ENCODE data around the gene PJVK.
"Not testable (repeated sequence)": the region's sequence is repeated elsewhere in the genome, so short reads cannot be mapped to it uniquely, and the experiment has no call there.

PJVK gene

GRCh38 chr2:178449700-178450523 lies 1.3 kb upstream of the PJVK start:
- peak overlapping the region; percentile 99 for H3K27ac ChIP-seq (ENCODE audit: low read depth, low read length)
- peak overlapping the region; percentile 50 for H3K9ac ChIP-seq (ENCODE audit: low read length)
- peaks cover 3% of the 10 kb centered on the region for H3K36me3 ChIP-seq (ENCODE audit: control insufficient read depth, insufficient read depth, low read length)
- H3K27me3 ChIP-seq (ENCODE audit: control insufficient read depth, insufficient read depth, low read length), result no peaks in the 10 kb centered on the region
- peak overlapping the region; percentile 67 for H3K4me3 ChIP-seq (ENCODE audit: low read length)
- peaks cover 12% of the 10 kb centered on the region for H3K4me1 ChIP-seq (ENCODE audit: control insufficient read depth, insufficient read depth, low read length)

- Histone ChIP-seq H3K9ac (ENCODE audit: low read length) (peak overlapping the region; percentile 94), H3K4me3 (ENCODE audit: low read length) (peak overlapping the region; percentile 67), H3K4me1 (ENCODE audit: control insufficient read depth, insufficient read depth, low read length) (peaks cover 12% of the 10 kb centered on the region), H3K27me3 (ENCODE audit: control insufficient read depth, insufficient read depth, low read length) (no peaks in the 10 kb centered on the region), H3K27ac (ENCODE audit: low read depth, low read length) (peak overlapping the region; percentile 99), H3K36me3 (ENCODE audit: control insufficient read depth, insufficient read depth, low read length) (peaks cover 3% of the 10 kb centered on the region)
Observed at GRCh38 chr2:178450524-178450773, 729 bp upstream of the PJVK start.

GRCh38 chr2:178452334-178452733 lies 1.2 kb downstream of the PJVK start:
- no peak overlapping the region for H3K4me3 ChIP-seq (ENCODE audit: low read length)
- peaks cover 12% of the 10 kb centered on the region for H3K4me1 ChIP-seq (ENCODE audit: control insufficient read depth, insufficient read depth, low read length)
- no peaks in the 10 kb centered on the region for H3K27me3 ChIP-seq (ENCODE audit: control insufficient read depth, insufficient read depth, low read length)
- H3K36me3 ChIP-seq (ENCODE audit: control insufficient read depth, insufficient read depth, low read length), result peaks cover 3% of the 10 kb centered on the region
- H3K9ac ChIP-seq (ENCODE audit: low read length), result no peak overlapping the region
- peak overlapping the region; percentile 99 for H3K27ac ChIP-seq (ENCODE audit: low read depth, low read length)

GRCh38 chr2:178452870-178453269 lies 1.7 kb downstream of the PJVK start:
- Histone ChIP-seq H3K9ac (ENCODE audit: low read length) (no peak overlapping the region), H3K4me3 (ENCODE audit: low read length) (no peak overlapping the region), H3K27ac (ENCODE audit: low read depth, low read length) (no peak overlapping the region)

GRCh38 chr2:178455947-178456346 lies 4.8 kb downstream of the PJVK start:
- H3K27me3 ChIP-seq (ENCODE audit: control insufficient read depth, insufficient read depth, low read length), result no peaks in the 10 kb centered on the region
- H3K4me1 ChIP-seq (ENCODE audit: control insufficient read depth, insufficient read depth, low read length), result no peaks in the 10 kb centered on the region
- H3K9ac ChIP-seq (ENCODE audit: low read length), result no peak overlapping the region
- H3K27ac ChIP-seq (ENCODE audit: low read depth, low read length), result no peak overlapping the region
- no peaks in the 10 kb centered on the region for H3K36me3 ChIP-seq (ENCODE audit: control insufficient read depth, insufficient read depth, low read length)
- H3K4me3 ChIP-seq (ENCODE audit: low read length), result no peak overlapping the region

More at GRCh38 chr2:178452870-178453269, 1.7 kb downstream of the PJVK start:
- peaks cover 3% of the 10 kb centered on the region for H3K36me3 ChIP-seq (ENCODE audit: control insufficient read depth, insufficient read depth, low read length)
- peaks cover 12% of the 10 kb centered on the region for H3K4me1 ChIP-seq (ENCODE audit: control insufficient read depth, insufficient read depth, low read length)
- H3K27me3 ChIP-seq (ENCODE audit: control insufficient read depth, insufficient read depth, low read length), result no peaks in the 10 kb centered on the region

GRCh38 chr2:178457390-178457886 lies 6.3 kb downstream of the PJVK start:
- no peaks in the 10 kb centered on the region for H3K4me1 ChIP-seq (ENCODE audit: control insufficient read depth, insufficient read depth, low read length)
- H3K36me3 ChIP-seq (ENCODE audit: control insufficient read depth, insufficient read depth, low read length), result no peaks in the 10 kb centered on the region
- H3K9ac ChIP-seq (ENCODE audit: low read length), result no peak overlapping the region
- H3K27me3 ChIP-seq (ENCODE audit: control insufficient read depth, insufficient read depth, low read length), result no peaks in the 10 kb centered on the region
- H3K27ac ChIP-seq (ENCODE audit: low read depth, low read length), result no peak overlapping the region
- no peak overlapping the region for H3K4me3 ChIP-seq (ENCODE audit: low read length)

GRCh38 chr2:178469219-178469849 lies 18.2 kb downstream of the PJVK start:
- no peaks in the 10 kb centered on the region for H3K36me3 ChIP-seq (ENCODE audit: control insufficient read depth, insufficient read depth, low read length)
- no peak overlapping the region for H3K27ac ChIP-seq (ENCODE audit: low read depth, low read length)
- H3K27me3 ChIP-seq (ENCODE audit: control insufficient read depth, insufficient read depth, low read length), result no peaks in the 10 kb centered on the region
- H3K9ac ChIP-seq (ENCODE audit: low read length), result no peak overlapping the region
- H3K4me1 ChIP-seq (ENCODE audit: control insufficient read depth, insufficient read depth, low read length), result no peaks in the 10 kb centered on the region
- no peak overlapping the region for H3K4me3 ChIP-seq (ENCODE audit: low read length)

GRCh38 chr2:178471313-178471712 lies 20.1 kb downstream of the PJVK start:
- not testable (repeated sequence) for H3K4me3 ChIP-seq (ENCODE audit: low read length); H3K27ac ChIP-seq (ENCODE audit: low read depth, low read length); H3K9ac ChIP-seq (ENCODE audit: low read length); H3K36me3 ChIP-seq (ENCODE audit: control insufficient read depth, insufficient read depth, low read length); H3K4me1 ChIP-seq (ENCODE audit: control insufficient read depth, insufficient read depth, low read length); H3K27me3 ChIP-seq (ENCODE audit: control insufficient read depth, insufficient read depth, low read length)

- Histone ChIP-seq H3K4me1 (ENCODE audit: control insufficient read depth, insufficient read depth, low read length) (no peaks in the 10 kb centered on the region), H3K4me3 (ENCODE audit: low read length) (no peak overlapping the region), H3K9ac (ENCODE audit: low read length) (no peak overlapping the region), H3K27me3 (ENCODE audit: control insufficient read depth, insufficient read depth, low read length) (no peaks in the 10 kb centered on the region), H3K36me3 (ENCODE audit: control insufficient read depth, insufficient read depth, low read length) (no peaks in the 10 kb centered on the region), H3K27ac (ENCODE audit: low read depth, low read length) (no peak overlapping the region)
Observed at GRCh38 chr2:178473373-178473772, 22.2 kb downstream of the PJVK start.

GRCh38 chr2:178473931-178474330 lies 22.8 kb downstream of the PJVK start:
- no peaks in the 10 kb centered on the region for H3K4me1 ChIP-seq (ENCODE audit: control insufficient read depth, insufficient read depth, low read length)
- no peaks in the 10 kb centered on the region for H3K27me3 ChIP-seq (ENCODE audit: control insufficient read depth, insufficient read depth, low read length)
- H3K27ac ChIP-seq (ENCODE audit: low read depth, low read length), result no peak overlapping the region
- no peak overlapping the region for H3K9ac ChIP-seq (ENCODE audit: low read length)
- no peak overlapping the region for H3K4me3 ChIP-seq (ENCODE audit: low read length)
- no peaks in the 10 kb centered on the region for H3K36me3 ChIP-seq (ENCODE audit: control insufficient read depth, insufficient read depth, low read length)

- Histone ChIP-seq H3K36me3 (ENCODE audit: control insufficient read depth, insufficient read depth, low read length) (no peaks in the 10 kb centered on the region), H3K27ac (ENCODE audit: low read depth, low read length) (no peak overlapping the region), H3K4me3 (ENCODE audit: low read length) (no peak overlapping the region), H3K9ac (ENCODE audit: low read length) (no peak overlapping the region), H3K27me3 (ENCODE audit: control insufficient read depth, insufficient read depth, low read length) (no peaks in the 10 kb centered on the region), H3K4me1 (ENCODE audit: control insufficient read depth, insufficient read depth, low read length) (peaks cover 1% of the 10 kb centered on the region)
Observed at GRCh38 chr2:178474560-178474959, 23.4 kb downstream of the PJVK start.

GRCh38 chr2:178476477-178476876 lies 25.3 kb downstream of the PJVK start:
- peaks cover 6% of the 10 kb centered on the region for H3K4me1 ChIP-seq (ENCODE audit: control insufficient read depth, insufficient read depth, low read length)
- no peaks in the 10 kb centered on the region for H3K36me3 ChIP-seq (ENCODE audit: control insufficient read depth, insufficient read depth, low read length)
- H3K9ac ChIP-seq (ENCODE audit: low read length), result no peak overlapping the region
- no peak overlapping the region for H3K4me3 ChIP-seq (ENCODE audit: low read length)
- H3K27me3 ChIP-seq (ENCODE audit: control insufficient read depth, insufficient read depth, low read length), result no peaks in the 10 kb centered on the region
- no peak overlapping the region for H3K27ac ChIP-seq (ENCODE audit: low read depth, low read length)

Data from rectal smooth muscle tissue (tissue), 1 donor.